Forelimb muscle (tissue), 1 donor: ENCODE measurements around the gene TIE1. TPM values are rescaled to one million over a fixed set of nuclear protein-coding genes. Genes with fewer than 3 reads are reported as not detected.

Experiments
- DNase-seq: peaks from one replicate; pipeline ENCODE4 v3.0.0-alpha.2; 2013; ENCODE audit warnings: low read depth
- polyA plus RNA-seq: library from polyadenylated mRNA; unstranded; fragments of 120-200 nt; gene quantifications from one replicate; pipeline ENCODE4 v1.2.1, GENCODE V29; 2013; ENCODE audit not compliant: insufficient read length

TIE1 gene
- polyA plus RNA-seq, 1 donor: 42.5 TPM

DNA sequence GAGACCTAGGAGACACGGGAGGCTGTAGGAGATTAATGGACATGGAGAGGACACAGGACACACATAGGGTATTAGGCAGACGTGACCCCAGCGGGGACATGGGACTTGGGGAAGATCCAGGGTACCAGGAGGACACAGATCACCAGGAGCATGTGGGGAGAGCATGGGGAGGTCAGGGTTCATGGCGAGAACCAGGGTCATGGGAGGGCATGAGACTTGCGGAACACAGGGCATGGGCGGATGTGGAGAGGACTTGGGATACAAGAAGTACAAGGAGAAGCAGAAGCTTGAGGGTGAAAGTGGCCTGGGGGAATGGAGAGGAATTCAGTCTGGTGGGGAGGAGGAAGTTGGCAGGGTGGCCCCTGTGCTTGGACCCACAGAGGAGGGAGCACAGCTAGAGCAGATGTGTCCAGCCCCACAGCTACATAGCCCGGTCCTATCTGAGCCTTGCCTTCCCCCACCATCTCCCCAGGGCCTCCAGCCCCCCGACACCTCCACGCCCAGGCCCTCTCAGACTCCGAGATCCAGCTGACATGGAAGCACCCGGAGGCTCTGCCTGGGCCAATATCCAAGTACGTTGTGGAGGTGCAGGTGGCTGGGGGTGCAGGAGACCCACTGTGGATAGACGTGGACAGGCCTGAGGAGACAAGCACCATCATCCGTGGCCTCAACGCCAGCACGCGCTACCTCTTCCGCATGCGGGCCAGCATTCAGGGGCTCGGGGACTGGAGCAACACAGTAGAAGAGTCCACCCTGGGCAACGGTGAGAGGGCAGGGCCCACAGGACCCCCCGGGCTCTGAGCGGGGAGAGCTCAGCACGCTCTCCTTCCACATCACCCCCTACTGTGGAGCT, 12.1 kb downstream of the TIE1 start:
- no peak for DNase-seq

- DNase-seq: no peak
These were observed 13.0 kb downstream of the TIE1 start for GRCh38 chr1:43313771-43314170.

DNA sequence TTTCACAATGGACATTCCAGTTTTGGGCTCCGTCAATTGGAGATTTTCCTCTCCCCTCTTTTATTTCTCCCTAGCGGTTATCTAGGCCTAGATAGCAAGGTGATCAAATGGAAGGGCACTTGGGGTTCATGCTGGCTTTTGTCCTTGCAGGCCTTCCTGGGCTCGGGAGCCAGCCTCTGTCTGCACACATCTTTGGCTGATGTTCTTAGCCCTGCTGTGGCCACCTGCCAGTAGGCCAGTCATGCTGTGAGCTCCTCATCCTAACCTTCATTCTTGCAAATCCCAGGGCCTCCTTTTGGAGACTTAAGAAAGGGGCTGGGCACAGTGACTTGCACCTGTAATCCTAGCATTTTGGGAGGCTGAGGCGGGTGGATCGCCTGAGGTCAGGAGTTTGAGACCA, 13.5 kb downstream of the TIE1 start:
- no peak for DNase-seq

GRCh38 chr1:43315481-43315880, 14.7 kb downstream of the TIE1 start:
- no peak for DNase-seq

DNA sequence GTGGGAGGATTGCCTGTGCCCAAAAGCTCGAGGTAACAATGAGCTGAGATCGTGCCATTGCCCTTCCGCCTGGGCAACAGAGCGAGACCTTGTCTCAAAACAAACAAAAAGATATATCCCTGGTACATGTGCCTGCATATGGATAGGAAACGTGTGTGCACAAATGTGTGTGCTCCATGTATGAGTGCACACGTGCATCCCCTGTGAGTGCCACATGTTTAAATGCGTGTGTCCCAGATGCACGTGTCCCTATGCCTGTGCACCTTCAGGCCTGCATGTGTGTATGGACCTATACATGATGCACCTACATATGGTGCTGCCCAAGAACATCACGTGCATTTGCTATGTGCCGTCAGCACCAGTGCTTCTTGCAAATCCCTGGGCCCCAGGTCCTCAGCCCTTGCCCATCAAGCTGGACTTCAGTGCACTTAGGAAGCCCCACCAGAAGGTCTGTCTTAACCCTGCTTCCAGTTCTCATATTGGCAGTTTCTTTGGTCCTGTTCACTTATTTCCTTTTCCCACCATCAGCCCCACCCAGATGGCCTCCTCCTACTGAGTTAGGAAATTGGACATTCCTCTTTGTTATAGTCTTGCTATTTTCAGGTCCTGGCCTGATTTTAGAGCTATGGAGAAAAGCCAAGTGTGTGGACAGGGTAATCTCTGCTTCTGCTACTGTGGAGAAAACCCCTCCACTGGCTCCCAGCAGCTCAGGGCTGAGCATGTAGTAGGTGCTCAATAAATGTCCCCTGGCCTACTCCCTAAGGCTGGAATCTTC, 15.4 kb downstream of the TIE1 start:
- DNase-seq: no peak

DNA sequence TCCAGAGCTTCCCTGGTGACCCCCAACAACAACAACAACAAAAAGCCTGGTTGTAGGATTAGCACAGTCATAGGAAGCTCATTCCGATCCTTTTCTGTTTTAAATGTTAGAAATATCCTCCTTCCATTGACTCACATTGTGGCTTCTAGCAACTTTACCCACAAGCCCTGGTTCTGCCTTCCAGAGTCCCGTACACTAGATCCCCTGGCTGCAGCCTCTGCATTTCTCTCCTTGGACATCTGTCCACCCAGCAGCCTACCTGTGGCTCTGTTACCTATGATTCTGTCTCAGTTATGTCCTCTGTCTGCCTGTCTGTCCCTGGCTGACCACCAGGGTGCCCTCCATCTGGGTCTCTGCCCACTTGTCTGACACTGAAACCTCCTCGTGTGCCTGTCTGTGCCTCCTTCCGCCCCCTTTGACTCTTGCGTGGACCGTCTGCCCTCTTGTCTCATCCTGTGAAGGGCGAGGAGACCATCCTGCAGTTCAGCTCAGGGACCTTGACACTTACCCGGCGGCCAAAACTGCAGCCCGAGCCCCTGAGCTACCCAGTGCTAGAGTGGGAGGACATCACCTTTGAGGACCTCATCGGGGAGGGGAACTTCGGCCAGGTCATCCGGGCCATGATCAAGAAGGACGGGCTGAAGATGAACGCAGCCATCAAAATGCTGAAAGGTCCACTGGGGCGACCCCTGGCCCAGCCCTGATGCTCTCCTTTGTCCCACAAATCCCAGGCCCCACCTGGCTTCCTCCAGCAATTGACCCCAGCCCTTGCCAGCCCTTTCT, 16.1 kb downstream of the TIE1 start:
- no peak for DNase-seq

DNA sequence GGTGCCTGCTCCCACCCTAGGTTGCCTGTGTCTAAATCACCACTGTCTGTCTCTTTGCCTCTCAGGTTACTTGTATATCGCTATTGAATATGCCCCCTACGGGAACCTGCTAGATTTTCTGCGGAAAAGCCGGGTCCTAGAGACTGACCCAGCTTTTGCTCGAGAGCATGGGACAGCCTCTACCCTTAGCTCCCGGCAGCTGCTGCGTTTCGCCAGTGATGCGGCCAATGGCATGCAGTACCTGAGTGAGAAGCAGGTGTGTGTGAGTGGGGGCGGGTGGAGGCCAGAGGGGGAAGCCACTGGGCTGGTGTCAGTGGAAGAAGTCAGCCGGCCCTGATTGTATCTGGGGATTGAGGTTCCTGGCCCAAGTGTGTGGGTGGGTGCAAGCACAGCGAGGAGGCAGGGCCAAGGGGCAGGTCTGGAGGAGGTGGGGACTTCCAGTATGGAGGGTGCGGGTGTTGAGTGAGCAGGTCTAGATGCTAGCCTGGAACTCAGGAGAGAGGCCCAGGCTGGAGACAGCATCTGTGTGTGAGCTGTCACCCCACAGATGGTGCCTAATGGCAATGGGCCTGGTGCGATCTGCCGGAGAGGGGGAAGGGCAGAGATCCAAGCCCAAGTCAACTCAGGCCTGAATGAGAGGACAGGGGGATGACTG, 17.2 kb downstream of the TIE1 start:
- DNase-seq: no peak

- no peak for DNase-seq
These were observed 18.0 kb downstream of the TIE1 start for GRCh38 chr1:43318831-43319230.

- DNase-seq: no peak
These were observed 18.5 kb downstream of the TIE1 start for GRCh38 chr1:43319288-43319687.

DNA sequence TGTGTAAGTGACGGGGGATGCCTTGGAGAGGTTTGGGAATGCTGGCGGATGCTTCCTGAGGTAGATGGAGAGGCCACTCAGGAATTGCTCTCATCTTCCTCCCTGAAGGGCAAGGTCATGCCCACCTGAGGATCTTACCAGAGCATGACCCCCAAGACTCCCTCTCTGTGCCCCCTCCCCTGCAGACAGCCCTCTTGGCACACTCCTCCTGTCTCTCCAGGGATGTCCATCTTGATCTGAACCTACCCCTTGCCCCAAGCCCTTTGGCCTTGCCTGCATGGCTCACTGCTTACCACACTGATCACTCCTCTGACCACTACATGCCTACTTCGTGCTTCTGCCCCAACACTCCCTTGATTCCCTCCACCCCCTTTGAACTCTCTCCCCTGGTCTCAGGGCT, 19.0 kb downstream of the TIE1 start:
- DNase-seq: no peak

DNA sequence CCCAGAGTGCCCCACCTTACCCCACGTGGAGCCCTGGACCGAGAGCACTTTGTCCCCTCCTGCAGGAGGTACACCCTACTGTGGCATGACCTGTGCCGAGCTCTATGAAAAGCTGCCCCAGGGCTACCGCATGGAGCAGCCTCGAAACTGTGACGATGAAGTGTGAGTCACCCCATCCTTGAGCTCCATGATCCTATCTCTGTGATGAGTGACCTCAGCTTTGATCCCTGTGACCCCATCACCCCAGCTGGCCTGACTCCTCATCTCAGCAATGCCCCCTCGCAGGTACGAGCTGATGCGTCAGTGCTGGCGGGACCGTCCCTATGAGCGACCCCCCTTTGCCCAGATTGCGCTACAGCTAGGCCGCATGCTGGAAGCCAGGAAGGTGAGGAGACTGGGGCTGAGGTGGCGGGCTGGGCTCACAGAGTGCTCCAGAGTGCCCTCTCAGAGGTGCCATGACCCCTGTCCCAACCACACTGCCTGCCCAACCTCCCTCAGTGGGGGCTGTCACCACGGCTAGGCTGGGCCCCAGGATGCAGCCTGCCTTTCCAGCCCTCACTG, 20.6 kb downstream of the TIE1 start:
- DNase-seq: no peak

GRCh38 chr1:43322506-43322905, 21.7 kb downstream of the TIE1 start:
- DNase-seq: no peak

DNA sequence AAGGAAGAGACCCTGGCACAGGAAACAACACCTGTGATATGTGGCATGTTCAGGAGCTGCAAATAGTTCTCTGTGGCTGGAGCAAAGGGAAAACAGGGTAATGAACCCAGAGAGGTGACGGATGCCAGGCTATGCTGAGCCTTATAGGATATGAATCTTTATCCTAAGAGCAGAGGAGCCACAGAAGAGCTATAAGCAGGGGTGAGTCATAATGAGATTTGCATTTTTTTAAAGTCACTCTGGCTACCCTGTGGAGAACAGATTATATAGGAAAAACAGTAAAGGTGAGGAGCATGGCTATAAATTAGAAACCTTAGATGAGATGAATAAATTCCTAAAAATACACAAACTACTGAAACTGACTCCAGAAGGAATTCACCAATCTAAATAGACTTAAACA, 24.0 kb downstream of the TIE1 start:
- no peak for DNase-seq

DNA sequence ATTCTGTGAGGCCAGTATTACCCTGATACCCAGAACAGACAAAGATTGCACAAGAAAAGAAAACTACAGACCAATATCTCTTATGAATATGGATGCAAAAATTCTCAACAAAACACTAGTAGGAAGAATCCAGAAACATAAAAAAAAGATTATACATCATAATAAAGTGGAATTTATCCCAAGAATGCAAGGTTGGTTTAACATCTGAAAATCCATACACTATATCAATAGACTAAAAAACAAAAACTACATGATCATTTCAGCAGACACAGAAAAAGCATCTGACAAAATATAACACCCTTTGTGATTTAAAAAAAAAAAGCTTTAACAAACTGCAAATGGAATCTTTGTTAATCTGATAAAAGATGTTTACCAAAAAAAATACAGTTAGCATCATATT, 24.6 kb downstream of the TIE1 start:
- DNase-seq: no peak

DNA sequence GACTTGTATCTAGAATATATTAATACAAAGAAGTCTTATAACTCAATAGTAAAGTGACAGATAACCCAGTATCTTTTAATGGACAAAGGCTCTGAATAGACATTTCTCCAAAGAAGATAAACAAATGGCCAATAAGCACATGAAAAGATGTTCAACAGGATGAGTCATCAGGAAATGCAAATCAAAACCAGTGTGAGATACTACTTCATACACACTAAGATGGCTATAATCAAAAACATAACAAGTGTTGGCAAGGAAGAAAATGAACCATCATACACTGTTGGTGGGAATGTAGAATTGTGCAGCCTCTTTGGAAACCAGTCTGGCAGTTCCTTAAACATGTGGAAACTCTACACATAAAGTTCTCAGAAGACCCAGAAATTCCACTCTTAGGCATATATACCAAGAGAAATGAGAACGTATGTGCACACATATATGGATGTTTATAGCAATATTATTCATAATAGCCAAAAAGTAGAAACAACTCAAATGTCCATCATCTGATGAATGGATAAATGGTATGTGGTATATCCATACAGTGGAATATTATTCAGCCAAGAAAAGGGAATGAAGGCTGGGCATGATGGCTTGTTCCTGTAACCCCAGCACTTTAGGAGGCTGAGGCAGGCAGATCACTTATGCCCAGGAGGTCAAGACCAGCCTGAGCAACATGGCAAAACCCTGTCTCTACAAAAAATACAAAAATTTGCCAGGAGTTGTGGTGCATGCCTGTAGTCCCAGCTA, 26.9 kb downstream of the TIE1 start:
- DNase-seq: no peak

GRCh38 chr1:43329995-43330751, 29.4 kb downstream of the TIE1 start:
- no peak for DNase-seq

DNA sequence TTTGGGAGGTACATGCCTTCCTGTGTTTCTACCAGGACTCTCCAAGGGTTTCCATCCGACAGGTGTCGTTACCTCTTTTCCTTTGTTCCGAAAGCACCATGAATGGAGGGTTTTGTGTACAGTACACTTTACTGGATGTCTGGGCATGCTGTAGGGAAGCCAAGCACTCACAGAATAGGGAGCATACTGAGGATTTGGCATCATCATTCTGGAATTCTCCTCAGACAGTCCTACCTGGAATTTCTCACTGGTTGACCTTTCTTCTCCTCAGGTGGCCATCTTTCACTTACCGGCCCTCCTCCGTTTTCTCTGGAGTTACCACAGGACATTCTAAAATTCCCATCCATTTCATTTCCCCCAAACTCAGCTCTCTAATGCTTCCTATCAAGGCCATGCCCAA, 30.9 kb downstream of the TIE1 start:
- DNase-seq: no peak

- no peak for DNase-seq
These were observed 33.8 kb downstream of the TIE1 start for GRCh38 chr1:43334453-43335205.

DNA sequence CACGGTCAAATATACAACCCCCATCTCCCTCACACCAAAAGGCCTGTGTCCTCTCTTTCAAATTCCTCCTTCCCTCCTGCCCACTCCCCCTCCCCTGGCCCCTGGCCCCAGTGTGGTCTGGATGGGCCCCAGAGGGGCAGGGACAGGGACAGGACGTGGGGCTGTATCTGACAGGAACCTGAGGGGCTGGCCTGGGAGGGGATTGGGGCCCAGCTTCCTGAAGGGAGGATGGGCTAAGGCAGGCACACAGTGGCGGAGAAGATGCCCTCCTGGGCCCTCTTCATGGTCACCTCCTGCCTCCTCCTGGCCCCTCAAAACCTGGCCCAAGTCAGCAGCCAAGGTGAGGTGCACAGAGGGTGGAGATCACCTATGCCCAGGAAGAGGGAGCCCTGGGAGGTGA, 36.8 kb downstream of the TIE1 start, which contains the start of gene MPL:
Gene MPL (plus strand): TSS at position 231 of the 400 bp plus-strand sequence. CDS start 31 bp downstream, at position 262.
- no peak for DNase-seq
